Breast epithelium (tissue), 3 donors: ENCODE results near the gene SEC24A.
"Not testable (repeated sequence)": the region's sequence is repeated elsewhere in the genome, so short reads cannot be mapped to it uniquely, and the experiment has no call there.

Source experiments
- POLR2A ChIP-seq: fragments of 450-650 bp; IDR thresholded peaks from one replicate; pipeline ENCODE4 v1.6.1; 2016; ENCODE audit warnings: antibody characterized with exemption, mild to moderate bottlenecking, moderate library complexity
- TF ChIP-seq, protein P1 (sequence below), 3 donors: fragments of 450-650 bp; IDR thresholded peaks; one replicate each; pipeline ENCODE4 v1.5.1; 2016 to 2017; ENCODE audit warnings: antibody characterized with exemption in 3 of 3, mild to moderate bottlenecking in 3 of 3, moderate library complexity in 3 of 3

GRCh38 chr5:134767528-134768291, 119.1 kb downstream of the SEC24A start:
- TF ChIP-seq, protein P1, sequence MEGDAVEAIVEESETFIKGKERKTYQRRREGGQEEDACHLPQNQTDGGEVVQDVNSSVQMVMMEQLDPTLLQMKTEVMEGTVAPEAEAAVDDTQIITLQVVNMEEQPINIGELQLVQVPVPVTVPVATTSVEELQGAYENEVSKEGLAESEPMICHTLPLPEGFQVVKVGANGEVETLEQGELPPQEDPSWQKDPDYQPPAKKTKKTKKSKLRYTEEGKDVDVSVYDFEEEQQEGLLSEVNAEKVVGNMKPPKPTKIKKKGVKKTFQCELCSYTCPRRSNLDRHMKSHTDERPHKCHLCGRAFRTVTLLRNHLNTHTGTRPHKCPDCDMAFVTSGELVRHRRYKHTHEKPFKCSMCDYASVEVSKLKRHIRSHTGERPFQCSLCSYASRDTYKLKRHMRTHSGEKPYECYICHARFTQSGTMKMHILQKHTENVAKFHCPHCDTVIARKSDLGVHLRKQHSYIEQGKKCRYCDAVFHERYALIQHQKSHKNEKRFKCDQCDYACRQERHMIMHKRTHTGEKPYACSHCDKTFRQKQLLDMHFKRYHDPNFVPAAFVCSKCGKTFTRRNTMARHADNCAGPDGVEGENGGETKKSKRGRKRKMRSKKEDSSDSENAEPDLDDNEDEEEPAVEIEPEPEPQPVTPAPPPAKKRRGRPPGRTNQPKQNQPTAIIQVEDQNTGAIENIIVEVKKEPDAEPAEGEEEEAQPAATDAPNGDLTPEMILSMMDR (IDR thresholded peaks at IDR 0.05), result not testable (repeated sequence)
- not testable (repeated sequence) for TF ChIP-seq POLR2A
